Neural crest cell (in vitro differentiated cells): ENCODE data around the gene LIPK. TPM values are rescaled to one million over a fixed set of nuclear protein-coding genes. Genes with fewer than 3 reads are reported as not detected.

Source experiments
- DNase-seq: peaks from one replicate; pipeline ENCODE4 v3.0.0; 2021; ENCODE audit warnings: low read depth, mixed read lengths, low spot score
- H3K27ac Mint-ChIP-seq: one replicate; pipeline ENCODE4 v1.8.0; 2021; ENCODE audit warnings: mild to moderate bottlenecking, mixed read lengths; ENCODE audit not compliant: unreplicated experiment
- H3K27me3 Mint-ChIP-seq: 2 replicates; pipeline ENCODE4 v1.8.0; 2021; ENCODE audit warnings: low read depth, mild to moderate bottlenecking, mixed read lengths
- H3K36me3 Mint-ChIP-seq: 2 replicates; pipeline ENCODE4 v1.8.0; 2021; ENCODE audit warnings: low read depth, mild to moderate bottlenecking, mixed read lengths
- H3K4me1 Mint-ChIP-seq: 2 replicates; pipeline ENCODE4 v1.8.0; 2021; ENCODE audit warnings: mixed read lengths
- H3K4me3 Mint-ChIP-seq: one replicate; pipeline ENCODE4 v1.8.0; 2021; ENCODE audit warnings: mild to moderate bottlenecking, mixed read lengths
- H3K9me3 Mint-ChIP-seq: 2 replicates; pipeline ENCODE4 v1.8.0; 2021; ENCODE audit warnings: mixed read lengths
- CTCF ChIP-seq: fragments of 200-600 bp; sonication (generic); conservative IDR thresholded peaks from 2 replicates; pipeline ENCODE4 v1.5.0; 2021; ENCODE audit warnings: antibody characterized with exemption, mild to moderate bottlenecking
- total RNA-seq: library from RNA; stranded (reverse); gene quantifications from 2 replicates; pipeline ENCODE4 v1.2.1, GENCODE V29; 2021

LIPK gene
- total RNA-seq, 1 donor from 2014 or later = not detected

- H3K4me3 Mint-ChIP-seq = no peak overlapping the region
- H3K9me3 Mint-ChIP-seq = no peaks in the 10 kb centered on the region
- DNase-seq = no peak
- H3K4me1 Mint-ChIP-seq = no peaks in the 10 kb centered on the region
- H3K36me3 Mint-ChIP-seq = no peaks in the 10 kb centered on the region
- H3K27me3 Mint-ChIP-seq = no peaks in the 10 kb centered on the region
- H3K27ac Mint-ChIP-seq = no peak overlapping the region
- no peak for TF ChIP-seq CTCF
Observed at GRCh38 chr10:88764110-88764509, 58.1 kb downstream of the LIPK start.

- Mint-ChIP-seq H3K9me3 (no peaks in the 10 kb centered on the region), H3K27me3 (no peaks in the 10 kb centered on the region), H3K4me3 (no peak overlapping the region), H3K4me1 (no peaks in the 10 kb centered on the region), H3K36me3 (no peaks in the 10 kb centered on the region), H3K27ac (no peak overlapping the region)
- DNase-seq = no peak
- TF ChIP-seq CTCF = no peak
Observed at GRCh38 chr10:88765816-88766215, 59.8 kb downstream of the LIPK start.

GRCh38 chr10:88769384-88769783 is 63.3 kb downstream of the LIPK start:
- H3K4me3 Mint-ChIP-seq = no peak overlapping the region
- no peaks in the 10 kb centered on the region for H3K27me3 Mint-ChIP-seq
- H3K4me1 Mint-ChIP-seq = no peaks in the 10 kb centered on the region
- H3K36me3 Mint-ChIP-seq = no peaks in the 10 kb centered on the region
- H3K9me3 Mint-ChIP-seq = peaks cover 7% of the 10 kb centered on the region
- no peak overlapping the region for H3K27ac Mint-ChIP-seq
- TF ChIP-seq CTCF = no peak
- DNase-seq = no peak

GRCh38 chr10:88781206-88781605 is 75.2 kb downstream of the LIPK start:
- no peak overlapping the region for H3K27ac Mint-ChIP-seq
- H3K9me3 Mint-ChIP-seq = peaks cover 5% of the 10 kb centered on the region
- H3K27me3 Mint-ChIP-seq = peaks cover 2% of the 10 kb centered on the region

GRCh38 chr10:88782222-88782621 is 76.2 kb downstream of the LIPK start:
- Mint-ChIP-seq H3K27me3 (peaks cover 2% of the 10 kb centered on the region), H3K9me3 (peaks cover 5% of the 10 kb centered on the region), H3K4me1 (no peaks in the 10 kb centered on the region), H3K4me3 (no peak overlapping the region), H3K27ac (no peak overlapping the region), H3K36me3 (no peaks in the 10 kb centered on the region)
- TF ChIP-seq CTCF = no peak
- no peak for DNase-seq

More at GRCh38 chr10:88781206-88781605, 75.2 kb downstream of the LIPK start:
- H3K36me3 Mint-ChIP-seq = no peaks in the 10 kb centered on the region
- no peak for TF ChIP-seq CTCF
- H3K4me1 Mint-ChIP-seq = no peaks in the 10 kb centered on the region
- H3K4me3 Mint-ChIP-seq = no peak overlapping the region
- no peak for DNase-seq

GRCh38 chr10:88783724-88784123 is 77.7 kb downstream of the LIPK start:
- Mint-ChIP-seq H3K36me3 (no peaks in the 10 kb centered on the region), H3K27ac (no peak overlapping the region), H3K4me3 (no peak overlapping the region), H3K9me3 (peaks cover 5% of the 10 kb centered on the region), H3K4me1 (no peaks in the 10 kb centered on the region), H3K27me3 (no peaks in the 10 kb centered on the region)
- DNase-seq = no peak
- no peak for TF ChIP-seq CTCF
